HCT116 (cell line): ENCODE results near the gene PLD1. TPM values are rescaled to one million over a fixed set of nuclear protein-coding genes. Genes with fewer than 3 reads are reported as not detected.

Experiments
- ATAC-seq: fragments of 200-7000 bp; cut with Tn5 transposase; 2 replicates; pipeline ENCODE4 v1.9.1; 2020; ENCODE audit warnings: mild to moderate bottlenecking, moderate library complexity
- BruUV-seq: library from RNA; stranded (reverse); fragments of 400-500 nt; replicated peaks from 2 replicates; lab custom pipeline; 2021; lab: Mats Ljungman, UMichigan
- CTCF ChIA-PET: fragments of 300-600 bp; sonication (Branson Sonifier 250); formaldehyde crosslinking; loops from one replicate; lab custom pipeline; 2021; ENCODE audit warnings: antibody characterized with exemption; lab: Charles Lee
- POLR2A ChIA-PET: fragments of 300-600, 350-600 bp; sonication (Branson Sonifier 250); formaldehyde crosslinking; loops from one replicate; lab custom pipeline; 2021; ENCODE audit warnings: antibody characterized with exemption; lab: Charles Lee
- RAD21 ChIA-PET, 2 experiments: fragments of 300-600 bp; sonication (Branson Sonifier 250); formaldehyde crosslinking; loops; one replicate each; lab custom pipeline; 2023; ENCODE audit warnings: low total read pairs in 2 of 2; ENCODE audit not compliant: uncharacterized antibody in 2 of 2, unreplicated experiment in 2 of 2, low non-redundant PET in 1 of 2; lab: Charles Lee
- DNase-seq: peaks from one replicate; pipeline ENCODE4 v3.0.0-alpha.2; 2010; ENCODE audit warnings: low read depth, low spot score
- H2AFZ ChIP-seq: fragments of 200-600 bp; shearing (Covaris generic), sonication (generic); 2 replicates; pipeline ENCODE4 v1.6.1; 2017; ENCODE audit warnings: low read depth, mixed run types, mixed read lengths, antibody characterized with exemption, low read length; ENCODE audit not compliant: poor library complexity, severe bottlenecking
- H3K27ac ChIP-seq: 2 replicates; pipeline ENCODE4 v1.5.1; 2012; ENCODE audit warnings: low read depth, low read length
- H3K27me3 ChIP-seq: fragments of 200-600 bp; sonication (generic); 2 replicates; pipeline ENCODE4 v1.6.1; 2016; ENCODE audit warnings: mixed run types, low read length, mixed read lengths; ENCODE audit not compliant: insufficient read depth
- H3K36me3 ChIP-seq, 2 experiments: fragments of 200-500 bp in 1 of 2; fragments of 200-600 bp in 1 of 2; sonication (Bioruptor generic) in 1 of 2; sonication (generic) in 1 of 2; 2 replicates each; pipeline versions ENCODE4 v1.5.1 to v1.6.1; 2014 to 2016; ENCODE audit warnings: low read length in 2 of 2, inconsistent platforms in 1 of 2, mixed read lengths in 1 of 2, mixed run types in 1 of 2; ENCODE audit not compliant: insufficient read depth in 2 of 2, control insufficient read depth in 1 of 2
- H3K4me1 ChIP-seq, 2 experiments: fragments of 200-600 bp in 1 of 2; sonication (generic) in 1 of 2; 2 replicates each; pipeline versions ENCODE4 v1.5.1 to v1.6.1; 2012 to 2017; ENCODE audit warnings: low read length in 2 of 2, inconsistent platforms in 1 of 2, mild to moderate bottlenecking in 1 of 2, mixed read lengths in 1 of 2, mixed run types in 1 of 2, moderate library complexity in 1 of 2; ENCODE audit not compliant: insufficient read depth in 2 of 2, control insufficient read depth in 1 of 2
- H3K4me2 ChIP-seq: fragments of 200-600 bp; sonication (generic); 2 replicates; pipeline ENCODE4 v1.6.1; 2017; ENCODE audit warnings: mixed run types, low read length, mixed read lengths
- H3K4me3 ChIP-seq, 2 experiments: fragments of 200-600 bp in 1 of 2; sonication (generic) in 1 of 2; replicated peaks in 1 of 2; 2 replicates each; pipeline ENCODE4 v1.5.1; 2011 to 2016; ENCODE audit warnings: low read length in 2 of 2, control low read depth in 1 of 2, low read depth in 1 of 2, mild to moderate bottlenecking in 1 of 2, mixed read lengths in 1 of 2, mixed run types in 1 of 2
- H3K79me2 ChIP-seq: fragments of 200-600 bp; sonication (generic); 2 replicates; pipeline ENCODE4 v1.6.1; 2017; ENCODE audit warnings: mild to moderate bottlenecking, mixed run types, low read length, moderate library complexity, mixed read lengths; ENCODE audit not compliant: insufficient read depth
- H3K9ac ChIP-seq: fragments of 200-600 bp; sonication (generic); 2 replicates; pipeline ENCODE4 v1.6.1; 2016; ENCODE audit warnings: low read length, mixed read lengths
- H3K9me2 ChIP-seq: fragments of 200-600 bp; sonication (generic), shearing (Covaris generic); 2 replicates; pipeline ENCODE4 v1.6.1; 2017; ENCODE audit warnings: mixed run types, mild to moderate bottlenecking, moderate library complexity; ENCODE audit not compliant: insufficient read depth
- H3K9me3 ChIP-seq, 2 experiments: fragments of 200-500 bp in 1 of 2; fragments of 200-600 bp in 1 of 2; sonication (Bioruptor generic) in 1 of 2; sonication (generic) in 1 of 2; 2 replicates each; pipeline ENCODE4 v1.6.1; 2014 to 2017; ENCODE audit warnings: low read length in 2 of 2, mixed read lengths in 2 of 2, inconsistent platforms in 1 of 2, low read depth in 1 of 2, mild to moderate bottlenecking in 1 of 2, mixed run types in 1 of 2, moderate library complexity in 1 of 2; ENCODE audit not compliant: control insufficient read depth in 1 of 2, insufficient read depth in 1 of 2
- H4K20me1 ChIP-seq: fragments of 200-600 bp; sonication (generic), shearing (Covaris generic); 2 replicates; pipeline ENCODE4 v1.6.1; 2017; ENCODE audit warnings: mixed run types, mild to moderate bottlenecking, moderate library complexity; ENCODE audit not compliant: insufficient read depth
- CEBPB ChIP-seq: IDR thresholded peaks from 2 replicates; pipeline ENCODE4 v1.6.1; 2012; ENCODE audit warnings: low read depth
- EZH2 ChIP-seq: fragments of 200-600 bp; sonication (generic); IDR thresholded peaks from 2 replicates; pipeline ENCODE4 v1.6.1; 2017; ENCODE audit warnings: antibody characterized with exemption, mixed run types
- EZH2phosphoT487 ChIP-seq: fragments of 200-600 bp; IDR thresholded peaks from 2 replicates; pipeline ENCODE4 v1.6.1; 2018; ENCODE audit warnings: antibody characterized with exemption, borderline replicate concordance
- FOSL1 ChIP-seq: IDR thresholded peaks from 2 replicates; pipeline ENCODE4 v1.6.1; 2012; ENCODE audit warnings: low read depth
- JUND ChIP-seq: IDR thresholded peaks from 2 replicates; pipeline ENCODE4 v1.6.1; 2012
- POLR2A ChIP-seq: IDR thresholded peaks from 2 replicates; pipeline ENCODE4 v1.7.0; 2011; ENCODE audit warnings: borderline replicate concordance; ENCODE audit not compliant: insufficient read depth, insufficient read length; ENCODE audit errors: extremely low read depth
- POLR2AphosphoS5 ChIP-seq: IDR thresholded peaks from 2 replicates; pipeline ENCODE4 v1.6.1; 2011; ENCODE audit warnings: mild to moderate bottlenecking, low read depth, low read length, moderate library complexity
- RAD21 ChIP-seq: IDR thresholded peaks from 2 replicates; pipeline ENCODE4 v1.6.1; 2012; ENCODE audit warnings: low read depth, mild to moderate bottlenecking
- SIN3A ChIP-seq: IDR thresholded peaks from 2 replicates; pipeline ENCODE4 v1.6.1; 2012; ENCODE audit warnings: low read depth
- SP1 ChIP-seq: IDR thresholded peaks from 2 replicates; pipeline ENCODE4 v1.6.1; 2012; ENCODE audit warnings: low read depth
- intact Hi-C: fragments of 100-400 bp; cut with micrococcal nuclease; formaldehyde crosslinking; loops from 2 replicates; pipeline ENCODE4 v1.10.0; 2022
- total RNA-seq: library from RNA; stranded (reverse); gene quantifications from one replicate; pipeline ENCODE4 v1.2.1, GENCODE V29; 2021; ENCODE audit not compliant: unreplicated experiment
- TF ChIP-seq, protein P1 (sequence below): IDR thresholded peaks from 2 replicates; pipeline ENCODE4 v1.6.1; 2012
- TF ChIP-seq, protein P2 (sequence below), 3 experiments: fragments of 200-600 bp in 1 of 3; sonication (generic) in 1 of 3; IDR thresholded peaks in 2 of 3; conservative IDR thresholded peaks in 1 of 3; 2 replicates each; pipeline ENCODE4 v1.5.1; 2012 to 2017; ENCODE audit warnings: low read depth in 2 of 3, low read length in 2 of 3, antibody characterized with exemption in 1 of 3, borderline replicate concordance in 1 of 3, control low read depth in 1 of 3, mild to moderate bottlenecking in 1 of 3, mixed read lengths in 1 of 3, mixed run types in 1 of 3, moderate library complexity in 1 of 3; ENCODE audit not compliant: insufficient read depth in 1 of 3

Gene PLD1
- total RNA-seq, 1 experiment from 2014 or later: 8.4 TPM

DNA sequence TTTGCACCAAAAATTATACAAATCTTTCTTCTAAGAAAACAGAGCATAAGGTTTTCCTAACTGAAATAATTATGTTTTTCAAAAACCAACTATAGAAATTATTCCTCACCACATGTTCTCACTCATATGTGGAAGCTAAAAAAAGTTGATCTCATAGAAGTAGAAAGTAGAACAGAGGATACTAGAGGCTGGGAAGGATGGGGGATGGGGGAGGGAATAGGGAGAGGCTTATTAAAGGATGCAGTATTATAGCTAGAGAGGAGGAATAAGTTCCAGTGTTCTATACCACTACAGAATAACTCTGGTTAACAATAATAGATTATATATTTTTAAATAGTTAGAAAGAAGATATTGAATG is 20.2 kb upstream of the PLD1 start:
- Histone ChIP-seq H3K36me3 (no peaks in the 10 kb centered on the region), H3K9ac (no peak overlapping the region), H3K9me2 (no peaks in the 10 kb centered on the region), H3K4me3 (no peak overlapping the region), H2AFZ (peak overlapping the region; percentile 81), H3K9me3 (no peaks in the 10 kb centered on the region), H3K27ac (no peak overlapping the region), H3K4me2 (peak overlapping the region; percentile 57), H3K27me3 (no peaks in the 10 kb centered on the region), H3K4me1 (peaks cover 3 to 8% of the 10 kb centered on the region in 2 experiments; a peak in 2 of 4 replicates), H3K79me2 (no peaks in the 10 kb centered on the region), H4K20me1 (no peaks in the 10 kb centered on the region)
- DNase-seq (no peak), ATAC-seq (no peak)
- CTCF ChIA-PET: interaction anchor here (0.8 to 2.5 kb wide), 13 partner anchors 10 to 869 kb away, joined by 3 to 27 read pairs (median 6); partner anchors contain the start of gene PLD1
- no peak for TF ChIP-seq RAD21
- TF ChIP-seq SP1: no peak
- TF ChIP-seq EZH2phosphoT487: no peak
- TF ChIP-seq CEBPB: no peak
- no peak for TF ChIP-seq POLR2A
- TF ChIP-seq, protein P1, sequence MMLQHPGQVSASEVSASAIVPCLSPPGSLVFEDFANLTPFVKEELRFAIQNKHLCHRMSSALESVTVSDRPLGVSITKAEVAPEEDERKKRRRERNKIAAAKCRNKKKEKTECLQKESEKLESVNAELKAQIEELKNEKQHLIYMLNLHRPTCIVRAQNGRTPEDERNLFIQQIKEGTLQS: no peak
- no peak for TF ChIP-seq FOSL1
- TF ChIP-seq POLR2AphosphoS5: no peak
- no TSS peak for BruUV-seq
- RAD21 ChIA-PET: interaction anchor here (0.9 to 2.0 kb wide), 5 partner anchors 17 to 869 kb away, joined by 3 to 6 read pairs (median 3); no protein-coding TSS in a partner anchor
- intact Hi-C loops: loop anchor here (1.0 to 10.0 kb wide), 6 partner anchors 126 to 870 kb away; no protein-coding TSS in a partner anchor
- POLR2A ChIA-PET: interaction anchor here (0.7 kb wide), 1 partner anchor 20 kb away, joined by 3 read pairs; the partner anchor contains the start of gene PLD1

DNA sequence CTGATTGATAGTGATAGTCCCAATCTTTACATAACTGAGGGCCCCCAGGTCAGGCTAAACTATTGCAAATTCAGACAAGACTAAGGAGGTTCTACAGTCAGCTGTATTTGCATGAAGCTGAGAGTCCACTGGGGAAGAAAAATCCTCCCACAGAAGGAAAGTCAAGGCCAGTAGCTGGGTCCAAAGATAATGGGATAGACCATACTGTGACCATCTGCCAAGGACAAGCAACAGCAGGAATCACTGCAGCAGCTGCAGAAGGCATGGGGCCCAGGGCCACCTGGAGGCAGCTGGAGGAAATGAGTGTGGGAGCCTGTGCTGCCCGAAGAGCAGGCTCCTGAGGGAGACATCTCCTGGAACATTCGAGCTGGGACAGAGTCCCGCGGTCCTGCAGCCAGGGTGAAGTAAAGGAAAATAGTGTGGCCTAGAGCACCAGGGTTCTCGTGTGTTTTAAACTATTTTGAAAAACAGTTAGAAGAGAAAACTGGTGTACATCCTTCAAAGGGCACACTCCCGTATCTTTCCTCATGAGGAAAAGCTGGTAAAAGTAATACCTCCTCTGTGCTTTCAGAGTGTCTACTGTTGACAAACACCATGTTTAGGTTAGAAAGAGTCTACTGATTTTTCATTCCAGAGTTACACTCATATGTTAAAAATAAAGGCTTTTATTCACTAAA is 19.7 kb upstream of the PLD1 start:
- Histone ChIP-seq H3K36me3 (no peaks in the 10 kb centered on the region), H2AFZ (peak overlapping the region; percentile 81), H3K4me1 (peaks cover 3 to 8% of the 10 kb centered on the region in 2 experiments; a peak in 2 of 4 replicates), H3K4me2 (peak overlapping the region; percentile 57), H3K4me3 (no peak overlapping the region), H3K27ac (no peak overlapping the region), H3K9ac (no peak overlapping the region), H3K27me3 (no peaks in the 10 kb centered on the region), H4K20me1 (no peaks in the 10 kb centered on the region), H3K9me3 (no peaks in the 10 kb centered on the region), H3K79me2 (no peaks in the 10 kb centered on the region), H3K9me2 (no peaks in the 10 kb centered on the region)
- RAD21 ChIA-PET: interaction anchor here (0.9 to 2.0 kb wide), 5 partner anchors 16 to 868 kb away, joined by 3 to 6 read pairs (median 3); no protein-coding TSS in a partner anchor
- intact Hi-C loops: loop anchor here (1.0 to 10.0 kb wide), 6 partner anchors 126 to 869 kb away; no protein-coding TSS in a partner anchor
- no peak for DNase-seq
- CTCF ChIA-PET: interaction anchor here (0.8 to 2.5 kb wide), 17 partner anchors 11 to 868 kb away, joined by 3 to 27 read pairs (median 5); partner anchors contain the start of gene PLD1
- peak; percentile 98 for ATAC-seq
- POLR2A ChIA-PET: interaction anchor here (0.7 kb wide), 1 partner anchor 20 kb away, joined by 3 read pairs; the partner anchor contains the start of gene PLD1
- no TSS peak for BruUV-seq
- no peak for TF ChIP-seq JUND
- TF ChIP-seq, protein P2, sequence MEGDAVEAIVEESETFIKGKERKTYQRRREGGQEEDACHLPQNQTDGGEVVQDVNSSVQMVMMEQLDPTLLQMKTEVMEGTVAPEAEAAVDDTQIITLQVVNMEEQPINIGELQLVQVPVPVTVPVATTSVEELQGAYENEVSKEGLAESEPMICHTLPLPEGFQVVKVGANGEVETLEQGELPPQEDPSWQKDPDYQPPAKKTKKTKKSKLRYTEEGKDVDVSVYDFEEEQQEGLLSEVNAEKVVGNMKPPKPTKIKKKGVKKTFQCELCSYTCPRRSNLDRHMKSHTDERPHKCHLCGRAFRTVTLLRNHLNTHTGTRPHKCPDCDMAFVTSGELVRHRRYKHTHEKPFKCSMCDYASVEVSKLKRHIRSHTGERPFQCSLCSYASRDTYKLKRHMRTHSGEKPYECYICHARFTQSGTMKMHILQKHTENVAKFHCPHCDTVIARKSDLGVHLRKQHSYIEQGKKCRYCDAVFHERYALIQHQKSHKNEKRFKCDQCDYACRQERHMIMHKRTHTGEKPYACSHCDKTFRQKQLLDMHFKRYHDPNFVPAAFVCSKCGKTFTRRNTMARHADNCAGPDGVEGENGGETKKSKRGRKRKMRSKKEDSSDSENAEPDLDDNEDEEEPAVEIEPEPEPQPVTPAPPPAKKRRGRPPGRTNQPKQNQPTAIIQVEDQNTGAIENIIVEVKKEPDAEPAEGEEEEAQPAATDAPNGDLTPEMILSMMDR (IDR thresholded peaks at IDR 0.05 in 2 of 3, conservative IDR thresholded peaks at IDR 0.05 in 1 of 3; ENCODE audit: borderline replicate concordance in 1 of 3, insufficient read depth in 1 of 3, low read depth in 2 of 3, low read length in 2 of 3): peak; percentile 76 to 86 (median 80)
- no peak for TF ChIP-seq EZH2
- no peak for TF ChIP-seq SP1
- no peak for TF ChIP-seq SIN3A
- TF ChIP-seq RAD21: peak; percentile 84
